WTC11 (cell line): ENCODE measurements around the gene RAB11FIP5. TPM values are rescaled to one million over a fixed set of nuclear protein-coding genes. Genes with fewer than 3 reads are reported as not detected.

Source experiments
- ATAC-seq: fragments of 200-7000 bp; cut with Tn5 transposase; 2 replicates; pipeline ENCODE4 v1.10.0; 2021; ENCODE audit warnings: mild to moderate bottlenecking, moderate library complexity
- CTCF ChIA-PET: fragments of 300-600 bp; sonication (Branson Sonifier 250); formaldehyde crosslinking; loops from one replicate; lab custom pipeline; 2021; ENCODE audit warnings: antibody characterized with exemption; lab: Charles Lee
- POLR2A ChIA-PET: fragments of 350-600 bp; sonication (Branson Sonifier 250); formaldehyde crosslinking; loops from one replicate; lab custom pipeline; 2021; ENCODE audit warnings: antibody characterized with exemption; lab: Charles Lee
- DNase-seq: peaks from one replicate; pipeline ENCODE4 v3.0.0; 2021; ENCODE audit warnings: low spot score
- H3K27ac Mint-ChIP-seq: 2 replicates; pipeline ENCODE4 v1.8.0; 2021; ENCODE audit warnings: mixed read lengths
- H3K27me3 Mint-ChIP-seq: 2 replicates; pipeline ENCODE4 v1.8.0; 2021; ENCODE audit warnings: low read depth, mild to moderate bottlenecking, moderate library complexity, mixed read lengths
- H3K36me3 Mint-ChIP-seq: 2 replicates; pipeline ENCODE4 v1.8.0; 2021; ENCODE audit warnings: mixed read lengths
- H3K4me1 Mint-ChIP-seq: 2 replicates; pipeline ENCODE4 v1.8.0; 2022; ENCODE audit warnings: mixed read lengths
- H3K4me3 Mint-ChIP-seq: 2 replicates; pipeline ENCODE4 v1.8.0; 2021; ENCODE audit warnings: mild to moderate bottlenecking, moderate library complexity, mixed read lengths
- H3K9me3 Mint-ChIP-seq: 2 replicates; pipeline ENCODE4 v1.8.0; 2021; ENCODE audit warnings: mixed read lengths
- ELF4 ChIP-seq: sonication (generic); formaldehyde crosslinking; IDR thresholded peaks from 2 replicates; pipeline ENCODE4 v1.8.1; 2022; ENCODE audit warnings: low read depth, mild to moderate bottlenecking, moderate library complexity, missing genetic modification reagents
- ETV6 ChIP-seq: sonication (generic); formaldehyde crosslinking; IDR thresholded peaks from 2 replicates; pipeline ENCODE4 v1.8.1; 2022; ENCODE audit warnings: mild to moderate bottlenecking, missing genetic modification reagents
- MXD4 ChIP-seq: fragments of 250-450 bp; sonication (Bioruptor Pico); IDR thresholded peaks from 2 replicates; pipeline ENCODE4 v1.8.0; 2021; ENCODE audit warnings: mild to moderate bottlenecking, moderate library complexity, borderline replicate concordance
- PRDM15 ChIP-seq: sonication (generic); formaldehyde crosslinking; IDR thresholded peaks from 2 replicates; pipeline ENCODE4 v1.8.0; 2022; ENCODE audit warnings: missing genetic modification reagents
- RELA ChIP-seq: sonication (generic); formaldehyde crosslinking; IDR thresholded peaks from 2 replicates; pipeline ENCODE4 v1.8.1; 2022; ENCODE audit warnings: missing genetic modification reagents, mild to moderate bottlenecking, borderline replicate concordance
- RORB ChIP-seq: fragments of 250-450 bp; sonication (Bioruptor Pico); IDR thresholded peaks from 2 replicates; pipeline ENCODE4 v1.9.0; 2021; ENCODE audit warnings: mild to moderate bottlenecking
- SP1 ChIP-seq: sonication (generic); formaldehyde crosslinking; conservative IDR thresholded peaks from 2 replicates; pipeline ENCODE4 v1.8.1; 2022; ENCODE audit warnings: missing genetic modification reagents
- STAT6 ChIP-seq: sonication (generic); formaldehyde crosslinking; conservative IDR thresholded peaks from 2 replicates; pipeline ENCODE4 v1.8.1; 2023; ENCODE audit warnings: mild to moderate bottlenecking, low read depth, missing genetic modification reagents, moderate library complexity
- TP53 ChIP-seq: sonication (generic); formaldehyde crosslinking; IDR thresholded peaks from 2 replicates; pipeline ENCODE4 v1.8.1; 2023; ENCODE audit warnings: mild to moderate bottlenecking, missing genetic modification reagents
- USF2 ChIP-seq: sonication (generic); formaldehyde crosslinking; IDR thresholded peaks from 2 replicates; pipeline ENCODE4 v1.8.1; 2023; ENCODE audit warnings: mild to moderate bottlenecking, missing genetic modification reagents, moderate library complexity
- ZNF263 ChIP-seq: sonication (generic); formaldehyde crosslinking; IDR thresholded peaks from 2 replicates; pipeline ENCODE4 v1.8.1; 2022; ENCODE audit warnings: low read depth, mild to moderate bottlenecking, moderate library complexity, missing genetic modification reagents
- ZNF281 ChIP-seq: sonication (generic); formaldehyde crosslinking; IDR thresholded peaks from 2 replicates; pipeline ENCODE4 v1.8.0; 2023; ENCODE audit warnings: mild to moderate bottlenecking, missing genetic modification reagents
- ZNF671 ChIP-seq: fragments of 250-450 bp; sonication (Bioruptor Pico); IDR thresholded peaks from 2 replicates; pipeline ENCODE4 v1.8.0; 2021; ENCODE audit warnings: mild to moderate bottlenecking
- total RNA-seq: library from RNA; stranded (reverse); gene quantifications from 3 replicates; pipeline ENCODE4 v1.2.3, GENCODE V29; 2021
- TF ChIP-seq, protein P1 (sequence below): fragments of 250-450 bp; sonication (Bioruptor Pico); conservative IDR thresholded peaks from 2 replicates; pipeline ENCODE4 v1.9.0; 2021; ENCODE audit warnings: mild to moderate bottlenecking

Gene RAB11FIP5
- total RNA-seq, 1 experiment from 2014 or later = 16.0 TPM

DNA sequence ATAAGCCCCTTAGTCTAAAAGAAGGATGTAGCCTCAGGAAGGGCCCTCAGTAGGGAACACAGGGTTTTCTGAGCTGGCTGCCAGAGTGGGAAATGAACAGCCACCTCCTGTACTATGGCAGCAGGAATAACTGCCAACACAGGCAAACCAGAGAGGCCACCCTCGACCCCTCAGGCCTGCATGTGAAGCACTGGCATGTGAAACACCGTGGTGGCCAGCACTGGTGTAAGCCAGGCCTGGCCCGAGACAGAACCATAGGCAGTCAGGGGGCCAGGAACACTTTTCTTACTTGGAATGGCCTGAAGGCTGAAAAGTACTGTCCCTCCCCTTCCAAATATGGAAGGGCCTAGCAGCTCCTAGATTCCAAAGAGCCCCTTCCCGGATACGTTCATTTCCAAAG, 69.5 kb downstream of the RAB11FIP5 start:
- Mint-ChIP-seq H3K4me1 (peaks cover 3% of the 10 kb centered on the region), H3K27me3 (no peaks in the 10 kb centered on the region; the same call in 1 of the 2 replicates), H3K9me3 (peaks cover 4% of the 10 kb centered on the region; the same call in 1 of the 2 replicates), H3K27ac (no peak overlapping the region), H3K36me3 (no peaks in the 10 kb centered on the region), H3K4me3 (no peak overlapping the region)
- CTCF ChIA-PET = interaction anchor here (0.9 to 1.3 kb wide), 2 partner anchors 70 to 149 kb away, joined by 4 to 5 read pairs; no protein-coding TSS in a partner anchor
- POLR2A ChIA-PET = no interaction called here
- DNase-seq = no peak
- ATAC-seq = no peak
- TF ChIP-seq RORB = no peak
- TF ChIP-seq SP1 = no peak
- TF ChIP-seq STAT6 (CRISPR knock-in tag) = no peak
- no peak for TF ChIP-seq USF2 (CRISPR knock-in tag)
- no peak for TF ChIP-seq ZNF671 (CRISPR knock-in tag)
- no peak for TF ChIP-seq ZNF281 (CRISPR knock-in tag)
- TF ChIP-seq TP53 (CRISPR knock-in tag) = no peak
- TF ChIP-seq, protein P1, sequence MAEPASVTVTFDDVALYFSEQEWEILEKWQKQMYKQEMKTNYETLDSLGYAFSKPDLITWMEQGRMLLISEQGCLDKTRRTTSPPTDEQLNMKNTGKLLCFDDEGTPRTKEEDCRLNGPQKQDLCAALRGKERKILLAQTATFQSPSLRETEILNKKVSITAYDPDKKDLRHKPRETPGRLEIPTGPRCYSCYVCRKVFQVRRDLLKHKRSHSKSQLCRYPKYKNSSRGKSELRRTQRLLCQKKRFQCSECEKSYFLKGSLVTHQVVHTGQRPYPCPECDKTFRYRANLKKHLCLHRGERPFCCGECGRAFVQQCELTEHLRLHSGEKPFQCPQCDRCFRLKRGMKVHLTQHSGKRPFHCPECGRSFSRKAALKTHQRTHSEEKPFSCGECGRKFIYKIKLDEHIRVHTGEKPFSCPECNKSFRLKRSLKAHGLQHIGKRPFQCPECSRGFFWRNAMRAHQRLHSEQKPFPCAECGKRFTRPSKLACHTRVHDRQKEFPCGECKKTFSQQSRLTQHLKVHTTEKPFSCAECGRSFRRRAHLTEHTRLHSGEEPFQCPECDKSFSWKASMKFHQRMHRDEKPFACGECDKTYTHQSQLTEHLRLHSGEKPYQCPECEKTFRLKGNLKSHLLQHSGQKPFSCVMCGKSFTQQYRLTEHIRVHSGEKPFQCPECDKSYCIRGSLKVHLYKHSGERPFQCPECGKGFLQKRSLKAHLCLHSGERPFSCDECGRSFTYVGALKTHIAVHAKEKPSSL = no peak
- no peak for TF ChIP-seq PRDM15 (CRISPR knock-in tag)
- TF ChIP-seq MXD4 (CRISPR knock-in tag) = no peak

DNA sequence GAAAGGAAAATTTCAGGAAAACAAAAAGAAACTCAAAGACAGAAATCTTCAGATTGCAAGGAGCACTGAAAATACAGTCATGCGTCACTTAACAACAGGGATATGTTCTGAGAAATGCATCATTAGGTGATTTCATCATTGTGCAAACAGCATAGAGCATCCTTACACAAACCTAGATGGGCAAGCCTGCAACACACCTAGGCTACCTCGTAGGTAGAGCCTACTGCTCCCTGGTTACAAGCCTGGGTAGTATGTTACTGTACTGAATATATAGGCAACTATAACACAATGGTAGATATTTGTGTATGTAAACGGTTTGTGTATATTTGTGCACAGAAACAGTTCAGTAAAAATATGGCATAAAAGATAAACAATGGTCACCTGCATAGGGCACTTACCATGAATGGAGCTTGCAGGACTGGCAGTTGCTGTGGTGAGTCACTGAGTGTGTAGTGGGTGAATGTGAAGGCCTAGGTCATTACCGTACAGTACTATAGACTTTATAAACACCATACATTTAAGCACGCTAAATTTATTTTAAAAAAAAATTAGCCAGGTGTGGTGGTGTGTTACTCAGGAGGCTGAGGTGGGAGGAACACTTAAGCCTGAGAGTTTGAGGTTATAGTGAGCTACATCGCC, 74.7 kb downstream of the RAB11FIP5 start:
- H3K9me3 Mint-ChIP-seq = no peaks in the 10 kb centered on the region
- ChIA-PET CTCF (interaction anchor here (2.5 kb wide), 1 partner anchor 139 kb away, joined by 20 read pairs; no protein-coding TSS in a partner anchor), POLR2A (no interaction called here)
- ATAC-seq = no peak
- H3K27ac Mint-ChIP-seq = no peak overlapping the region
- no peak for TF ChIP-seq RELA (CRISPR knock-in tag)
- TF ChIP-seq ZNF263 (CRISPR knock-in tag) = no peak
- no peak for TF ChIP-seq ELF4 (CRISPR knock-in tag)
- no peak for TF ChIP-seq USF2 (CRISPR knock-in tag)
- no peak for TF ChIP-seq ETV6 (CRISPR knock-in tag)
- no peak for DNase-seq
- no peaks in the 10 kb centered on the region for H3K27me3 Mint-ChIP-seq
- no peaks in the 10 kb centered on the region for H3K36me3 Mint-ChIP-seq
- H3K4me3 Mint-ChIP-seq = no peak overlapping the region
- peaks cover 13% of the 10 kb centered on the region for H3K4me1 Mint-ChIP-seq
